Occipital lobe (tissue), 2 donors: ENCODE data around the gene WASHC2C. TPM values are rescaled to one million over a fixed set of nuclear protein-coding genes. Genes with fewer than 3 reads are reported as not detected.

Experiments used
- small RNA-seq: library from RNA; depleted of rRNA; stranded (forward); fragments of <200 nt; gene quantifications from one replicate; pipeline ENCODE3, GENCODE V24; 2014
- total RNA-seq: library from RNA; depleted of rRNA; stranded (reverse); fragments of >200 nt; gene quantifications from one replicate; pipeline ENCODE4 v1.2.3, GENCODE V29; 2014

The WASHC2C gene
- total RNA-seq, 1 donor from 2014 or later = 31.5 TPM

Small RNAs within 50 kb of the gene (small RNA-seq; reads per million reads assigned to genes)
- not detected for gene AC012044.1

Other genes with a start within 250 kb of the WASHC2C start
- gene ZFAND4, start 54.5 kb upstream of the WASHC2C start, total RNA-seq = 12.2 TPM
- gene AGAP4, start 120.2 kb downstream of the WASHC2C start, total RNA-seq = 6.1 TPM
- 52.7 TPM for gene TIMM23, start 245.2 kb downstream of the WASHC2C start, total RNA-seq